LNCaP clone FGC (cell line): Measurements from ENCODE around the gene MRPS35.

Experiments used
- DNase-seq: peaks from one replicate; pipeline ENCODE4 v3.0.0-alpha.2; 2011; ENCODE audit warnings: low read depth
- H3K4me3 ChIP-seq: 2 replicates; pipeline ENCODE4 v1.5.1; 2011; ENCODE audit warnings: mild to moderate bottlenecking, low read depth, low read length, control low read depth
- TF ChIP-seq, protein P1 (sequence below): IDR thresholded peaks from 2 replicates; pipeline ENCODE4 v1.5.1; 2012; ENCODE audit warnings: mild to moderate bottlenecking; ENCODE audit not compliant: control insufficient read depth, insufficient read depth; ENCODE audit errors: extremely low read depth

MRPS35 gene

DNA sequence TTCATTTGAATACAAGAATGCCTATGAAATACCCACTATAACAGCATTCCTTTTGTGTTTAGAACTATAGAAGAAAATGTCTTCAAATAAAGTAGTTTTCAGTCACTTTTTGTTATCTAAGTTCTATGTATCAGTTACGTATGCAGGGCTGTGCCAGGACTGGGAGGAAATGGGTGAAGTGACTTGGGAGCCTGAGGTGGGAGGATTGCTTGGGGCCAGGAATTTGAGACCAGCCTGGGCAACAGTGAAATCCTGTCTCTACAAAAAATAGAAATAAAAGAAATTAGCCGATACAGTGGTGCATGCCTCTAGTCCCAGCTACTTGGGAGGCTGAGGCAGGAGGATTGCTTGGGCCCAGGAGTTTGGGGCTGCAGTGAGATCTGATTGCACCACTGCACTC is 92.3 kb downstream of the MRPS35 start:
- H3K4me3 ChIP-seq: no peak overlapping the region
- DNase-seq: no peak
- TF ChIP-seq, protein P1, sequence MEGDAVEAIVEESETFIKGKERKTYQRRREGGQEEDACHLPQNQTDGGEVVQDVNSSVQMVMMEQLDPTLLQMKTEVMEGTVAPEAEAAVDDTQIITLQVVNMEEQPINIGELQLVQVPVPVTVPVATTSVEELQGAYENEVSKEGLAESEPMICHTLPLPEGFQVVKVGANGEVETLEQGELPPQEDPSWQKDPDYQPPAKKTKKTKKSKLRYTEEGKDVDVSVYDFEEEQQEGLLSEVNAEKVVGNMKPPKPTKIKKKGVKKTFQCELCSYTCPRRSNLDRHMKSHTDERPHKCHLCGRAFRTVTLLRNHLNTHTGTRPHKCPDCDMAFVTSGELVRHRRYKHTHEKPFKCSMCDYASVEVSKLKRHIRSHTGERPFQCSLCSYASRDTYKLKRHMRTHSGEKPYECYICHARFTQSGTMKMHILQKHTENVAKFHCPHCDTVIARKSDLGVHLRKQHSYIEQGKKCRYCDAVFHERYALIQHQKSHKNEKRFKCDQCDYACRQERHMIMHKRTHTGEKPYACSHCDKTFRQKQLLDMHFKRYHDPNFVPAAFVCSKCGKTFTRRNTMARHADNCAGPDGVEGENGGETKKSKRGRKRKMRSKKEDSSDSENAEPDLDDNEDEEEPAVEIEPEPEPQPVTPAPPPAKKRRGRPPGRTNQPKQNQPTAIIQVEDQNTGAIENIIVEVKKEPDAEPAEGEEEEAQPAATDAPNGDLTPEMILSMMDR: no peak

DNA sequence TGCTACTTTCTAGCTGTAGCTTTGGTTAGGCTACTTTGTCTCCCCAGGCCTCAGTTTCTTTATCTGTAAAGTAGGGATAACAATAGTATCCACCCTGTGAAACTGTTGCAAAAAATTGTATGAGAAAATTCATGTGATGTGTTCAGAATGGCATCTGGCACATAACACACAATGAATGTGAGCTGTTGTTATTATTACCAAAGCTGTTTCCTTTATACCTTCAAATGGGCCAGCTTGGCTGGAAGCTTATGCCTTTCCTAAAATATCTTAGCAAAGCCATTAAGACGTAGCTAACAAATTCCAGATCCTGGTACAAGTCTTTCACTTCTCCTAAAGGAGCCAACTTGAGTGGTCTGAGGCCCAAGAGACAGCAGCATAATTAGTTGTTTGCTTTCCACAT is 94.6 kb downstream of the MRPS35 start:
- DNase-seq: no peak
- TF ChIP-seq, protein P1: no peak
- no peak overlapping the region for H3K4me3 ChIP-seq
